Sigmoid colon (tissue), 4 donors: ENCODE data around the gene BIRC2.

ENCODE experiments used
- EP300 ChIP-seq, 4 donors: sonication (generic); formaldehyde crosslinking; IDR thresholded peaks; one replicate each; pipeline ENCODE4 v1.6.1; 2017; ENCODE audit warnings: antibody characterized with exemption in 4 of 4
- POLR2A ChIP-seq, 2 donors: fragments of 450-650 bp; IDR thresholded peaks; one replicate each; pipeline ENCODE4 v1.6.1; 2016; ENCODE audit warnings: antibody characterized with exemption in 2 of 2, mild to moderate bottlenecking in 2 of 2, moderate library complexity in 2 of 2
- POLR2AphosphoS5 ChIP-seq, 4 donors: sonication (generic); formaldehyde crosslinking; IDR thresholded peaks; one replicate each; pipeline ENCODE4 v1.6.1; 2017; ENCODE audit warnings: antibody characterized with exemption in 4 of 4
- TF ChIP-seq, protein P1 (sequence below), 4 experiments: fragments of 450-650 bp in 3 of 4; fragments of 200-600 bp in 1 of 4; IDR thresholded peaks; one replicate each; pipeline ENCODE4 v1.5.1; 2016 to 2019; ENCODE audit warnings: antibody characterized with exemption in 4 of 4, mild to moderate bottlenecking in 3 of 4, moderate library complexity in 2 of 4

GRCh38 chr11:102322560-102322959 is 24.5 kb upstream of the BIRC2 start:
- TF ChIP-seq, protein P1, sequence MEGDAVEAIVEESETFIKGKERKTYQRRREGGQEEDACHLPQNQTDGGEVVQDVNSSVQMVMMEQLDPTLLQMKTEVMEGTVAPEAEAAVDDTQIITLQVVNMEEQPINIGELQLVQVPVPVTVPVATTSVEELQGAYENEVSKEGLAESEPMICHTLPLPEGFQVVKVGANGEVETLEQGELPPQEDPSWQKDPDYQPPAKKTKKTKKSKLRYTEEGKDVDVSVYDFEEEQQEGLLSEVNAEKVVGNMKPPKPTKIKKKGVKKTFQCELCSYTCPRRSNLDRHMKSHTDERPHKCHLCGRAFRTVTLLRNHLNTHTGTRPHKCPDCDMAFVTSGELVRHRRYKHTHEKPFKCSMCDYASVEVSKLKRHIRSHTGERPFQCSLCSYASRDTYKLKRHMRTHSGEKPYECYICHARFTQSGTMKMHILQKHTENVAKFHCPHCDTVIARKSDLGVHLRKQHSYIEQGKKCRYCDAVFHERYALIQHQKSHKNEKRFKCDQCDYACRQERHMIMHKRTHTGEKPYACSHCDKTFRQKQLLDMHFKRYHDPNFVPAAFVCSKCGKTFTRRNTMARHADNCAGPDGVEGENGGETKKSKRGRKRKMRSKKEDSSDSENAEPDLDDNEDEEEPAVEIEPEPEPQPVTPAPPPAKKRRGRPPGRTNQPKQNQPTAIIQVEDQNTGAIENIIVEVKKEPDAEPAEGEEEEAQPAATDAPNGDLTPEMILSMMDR (IDR thresholded peaks at IDR 0.05): no peak
- no peak for TF ChIP-seq POLR2AphosphoS5 (IDR thresholded peaks at IDR 0.05)
- TF ChIP-seq POLR2A (IDR thresholded peaks at IDR 0.05): no peak
- no peak for TF ChIP-seq EP300 (IDR thresholded peaks at IDR 0.05)
